GM19240 (cell line): Measurements from ENCODE around the gene NUP43.
"Not testable (repeated sequence)": the region's sequence is repeated elsewhere in the genome, so short reads cannot be mapped to it uniquely, and the experiment has no call there.

Source experiments
- DNase-seq: peaks from one replicate; pipeline ENCODE4 v3.0.0; 2011; ENCODE audit warnings: low spot score; ENCODE audit not compliant: insufficient read length

Gene NUP43

GRCh38 chr6:149749082-149749593, 2.8 kb upstream of the NUP43 start:
- not testable (repeated sequence) for DNase-seq

- DNase-seq = not testable (repeated sequence)
Measured at GRCh38 chr6:149745252-149745651, 1.1 kb downstream of the NUP43 start.

DNA sequence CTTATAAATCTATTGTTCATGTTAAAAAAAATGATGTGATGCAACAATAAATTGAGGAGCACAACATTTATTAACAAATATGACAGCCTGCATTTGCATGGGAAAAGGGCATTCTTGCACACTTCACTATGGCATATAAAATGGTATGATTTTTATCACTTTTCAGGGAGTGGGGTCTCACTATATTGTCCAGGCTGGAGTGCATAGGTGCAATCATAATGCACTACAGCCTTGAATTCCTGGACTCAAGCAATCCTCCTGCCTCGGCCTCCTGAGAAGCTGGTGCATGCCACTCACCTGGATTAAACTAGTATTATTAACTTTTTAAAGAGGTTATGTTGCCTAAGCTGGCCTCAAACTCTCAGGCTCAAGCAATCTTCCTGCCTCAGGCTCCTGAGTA, 11.4 kb downstream of the NUP43 start:
- no peak for DNase-seq

DNA sequence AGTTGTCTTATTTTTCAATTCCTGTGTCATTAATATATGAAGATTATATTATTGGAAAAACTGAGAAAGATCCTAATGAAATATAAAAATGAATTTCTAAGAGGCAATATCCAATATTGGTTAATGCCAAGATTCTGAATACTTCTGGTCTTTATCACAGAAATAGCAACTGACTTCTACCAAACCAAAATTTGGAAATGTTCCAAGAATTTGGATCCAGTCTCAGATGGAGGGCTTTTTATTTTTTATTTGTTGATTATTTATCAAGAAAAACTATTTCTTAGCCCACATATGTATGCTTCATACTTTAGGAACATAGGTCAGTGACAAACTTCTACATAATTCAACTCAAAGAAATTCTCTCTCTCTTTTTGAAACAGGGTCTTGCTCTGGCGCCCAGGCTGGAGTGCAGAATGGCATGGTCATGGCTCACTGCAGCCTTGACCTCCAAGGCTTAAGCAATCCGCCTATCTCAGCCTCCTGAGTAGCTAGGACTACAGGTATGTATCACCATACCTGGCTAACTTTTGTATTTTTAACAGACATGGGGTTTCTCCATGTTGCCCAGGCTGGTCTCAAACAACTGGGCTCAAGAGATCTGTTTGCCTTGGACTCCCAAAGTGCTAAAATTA, 13.1 kb downstream of the NUP43 start:
- no peak for DNase-seq

DNA sequence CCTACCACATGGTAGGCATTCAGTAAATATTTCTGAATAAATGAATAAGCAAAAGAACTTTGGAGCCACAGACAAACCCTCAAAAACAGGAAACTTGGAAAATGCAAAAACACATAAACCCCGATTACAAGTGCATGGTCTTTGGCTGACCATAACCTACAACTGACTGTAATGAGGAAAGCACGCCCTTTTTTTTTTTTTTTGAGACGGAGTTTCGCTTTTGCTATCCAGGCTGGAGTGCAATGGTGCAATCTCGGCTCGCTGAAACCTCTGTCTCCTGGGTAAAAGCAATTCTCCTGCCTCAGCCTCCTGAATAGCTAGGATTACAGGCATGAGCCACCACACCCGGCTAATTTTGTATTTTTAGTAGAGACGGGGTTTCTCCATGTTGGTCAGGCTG, 16.5 kb downstream of the NUP43 start:
- DNase-seq = no peak

GRCh38 chr6:149728499-149729234, 17.7 kb downstream of the NUP43 start:
- no peak for DNase-seq

DNA sequence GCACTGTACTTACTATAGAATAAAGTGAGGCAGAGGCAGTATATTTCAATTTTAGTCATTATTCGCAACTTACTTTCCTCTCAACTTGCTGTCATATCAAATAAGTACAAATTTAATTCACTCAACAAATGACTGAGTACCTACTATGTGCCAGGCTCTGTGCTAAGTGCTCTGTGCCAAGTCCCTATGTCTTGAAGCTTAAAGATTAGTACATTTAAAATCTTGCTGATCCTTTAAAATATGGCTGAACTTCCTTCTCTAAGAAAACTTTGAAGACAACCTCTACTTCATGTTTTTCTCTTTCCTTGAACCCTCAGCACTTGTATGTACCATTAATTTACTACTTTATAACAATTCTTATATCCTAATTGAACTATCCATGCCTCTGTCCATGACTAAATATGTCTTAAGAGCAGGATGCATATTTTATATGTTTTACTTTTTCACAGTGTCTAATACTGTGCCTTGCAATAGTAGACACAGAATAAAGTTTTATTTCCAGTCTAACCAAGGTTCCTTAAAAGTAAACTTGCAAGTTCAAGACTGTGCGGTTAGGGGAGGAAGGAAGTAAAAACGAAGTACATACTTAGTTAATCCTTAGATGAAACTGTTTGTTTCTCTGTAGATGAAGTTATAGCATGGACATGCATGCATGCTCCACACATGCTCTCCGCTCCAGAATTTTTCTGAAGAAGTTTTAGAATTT, 18.4 kb downstream of the NUP43 start:
- no peak for DNase-seq

DNA sequence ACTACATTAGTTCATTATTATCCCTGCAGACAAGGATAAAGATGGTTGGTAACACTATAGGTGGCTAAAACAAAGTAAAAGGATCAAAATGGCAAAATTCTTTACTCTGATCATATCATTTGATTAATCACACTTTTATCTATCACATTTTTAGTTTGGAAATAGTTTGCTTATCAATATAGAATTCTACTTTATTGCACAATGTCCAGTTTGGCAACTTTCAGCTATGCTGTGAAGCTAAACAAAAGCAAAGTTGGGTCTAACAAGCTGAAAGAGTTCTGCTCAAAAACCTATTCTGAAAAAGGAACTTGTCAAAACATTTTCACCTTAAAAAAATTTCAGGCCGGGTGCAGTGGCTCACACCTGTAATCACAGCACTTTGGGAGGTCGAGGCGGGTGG, 20.5 kb downstream of the NUP43 start:
- no peak for DNase-seq

- no peak for DNase-seq
Measured at GRCh38 chr6:149723771-149724417, 22.4 kb downstream of the NUP43 start.

DNA sequence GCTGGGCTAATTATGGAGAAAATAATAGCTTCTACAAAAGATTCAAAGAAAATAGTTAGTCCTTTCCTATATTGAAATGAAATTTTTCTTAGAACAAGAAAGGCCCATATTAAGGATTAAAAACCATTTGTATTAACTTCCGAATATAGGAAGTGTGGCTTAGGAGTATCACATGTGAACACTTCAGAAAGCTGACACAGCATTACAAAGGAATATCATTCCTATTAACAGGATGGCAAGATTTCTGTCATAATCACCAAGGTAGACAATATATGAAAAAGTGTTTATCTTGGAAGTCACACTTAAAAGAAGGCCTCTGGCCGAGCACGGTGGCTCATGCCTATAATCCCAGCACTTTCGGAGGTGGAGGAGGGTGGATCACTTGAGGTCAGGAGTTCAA, 23.1 kb downstream of the NUP43 start:
- DNase-seq = no peak

DNA sequence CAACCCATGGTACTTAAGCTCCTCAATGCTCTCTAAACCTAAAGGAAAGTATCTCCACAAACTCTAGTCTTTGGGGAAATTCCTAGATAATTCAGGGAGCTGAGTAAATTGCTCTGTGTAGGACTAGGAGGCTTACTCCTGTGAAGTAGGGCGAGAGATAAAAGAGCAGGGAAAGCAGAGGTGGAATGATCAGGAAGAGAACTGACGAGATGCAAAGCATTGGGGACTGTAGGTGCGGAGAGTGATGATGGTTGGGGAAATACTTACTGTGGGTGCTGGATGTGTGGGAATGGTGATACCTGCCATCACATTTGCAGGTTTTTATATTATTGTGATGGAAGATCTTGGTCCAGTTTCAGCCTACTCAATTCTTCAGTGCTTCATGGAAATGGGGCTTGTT, 26.8 kb downstream of the NUP43 start:
- DNase-seq = no peak

- DNase-seq = peak; percentile 71
Measured at GRCh38 chr6:149717588-149718458, 28.5 kb downstream of the NUP43 start, which contains the start of gene LATS1. LATS1 (minus strand) TSS chr6:149718101; CDS start chr6:149702126, 15,975 bp downstream.

DNA sequence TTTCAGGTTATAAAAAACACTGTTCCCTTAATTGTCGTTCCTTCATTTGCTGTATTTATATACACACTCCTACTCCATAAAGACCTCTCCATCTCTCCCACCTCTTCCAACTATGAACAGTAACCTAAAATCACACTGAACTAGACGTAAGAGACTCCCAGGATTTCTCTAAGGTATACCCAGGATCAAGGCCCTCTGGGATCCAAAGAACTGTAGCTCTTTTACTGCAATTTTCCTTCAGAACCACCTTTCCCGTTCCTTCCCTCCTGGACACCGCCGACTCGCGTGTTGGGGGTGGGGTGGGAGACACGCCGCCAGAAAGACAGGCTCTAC, 29.1 kb downstream of the NUP43 start:
- DNase-seq = no peak

GRCh38 chr6:149716181-149716963, 30.0 kb downstream of the NUP43 start:
- no peak for DNase-seq

GRCh38 chr6:149714442-149714841, 31.9 kb downstream of the NUP43 start:
- no peak for DNase-seq

DNA sequence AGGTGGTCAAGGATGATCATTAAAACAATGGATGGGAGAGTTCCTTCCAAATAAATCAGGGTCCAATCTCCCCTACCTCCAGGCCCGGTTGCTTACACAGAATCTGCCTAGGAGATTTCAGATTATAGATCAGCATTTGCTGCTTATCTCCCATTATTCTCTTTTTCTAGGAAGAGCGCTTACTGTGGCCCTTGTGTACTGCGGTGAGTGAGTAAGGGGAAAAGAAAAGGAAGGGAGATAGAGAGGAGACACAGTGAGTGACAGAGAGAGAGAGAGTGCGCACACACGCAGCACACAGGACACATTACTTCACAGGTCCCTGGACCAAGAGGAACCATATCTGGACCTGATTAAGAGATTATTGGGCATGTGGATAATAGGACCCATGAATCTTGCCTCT, 34.6 kb downstream of the NUP43 start:
- no peak for DNase-seq

DNA sequence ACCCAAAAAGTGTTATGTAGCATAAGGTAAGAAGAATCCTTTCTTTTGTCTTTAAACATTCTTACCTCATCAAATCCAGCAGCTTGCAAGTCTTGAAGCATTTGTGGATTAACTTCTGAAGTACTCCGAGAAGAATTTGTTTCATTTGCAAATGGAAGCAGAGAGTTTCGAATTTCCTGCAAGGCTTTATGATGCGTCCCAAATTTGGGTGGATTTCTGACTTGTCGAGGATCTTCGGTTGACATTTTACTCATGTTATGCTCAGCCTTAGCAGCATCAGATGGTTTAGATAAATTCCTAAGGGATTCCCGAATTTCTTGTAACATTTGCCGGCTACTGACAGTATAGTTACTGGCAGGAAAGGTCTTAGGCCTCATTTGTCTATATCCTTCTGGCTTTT, 44.6 kb downstream of the NUP43 start:
- DNase-seq = no peak

DNA sequence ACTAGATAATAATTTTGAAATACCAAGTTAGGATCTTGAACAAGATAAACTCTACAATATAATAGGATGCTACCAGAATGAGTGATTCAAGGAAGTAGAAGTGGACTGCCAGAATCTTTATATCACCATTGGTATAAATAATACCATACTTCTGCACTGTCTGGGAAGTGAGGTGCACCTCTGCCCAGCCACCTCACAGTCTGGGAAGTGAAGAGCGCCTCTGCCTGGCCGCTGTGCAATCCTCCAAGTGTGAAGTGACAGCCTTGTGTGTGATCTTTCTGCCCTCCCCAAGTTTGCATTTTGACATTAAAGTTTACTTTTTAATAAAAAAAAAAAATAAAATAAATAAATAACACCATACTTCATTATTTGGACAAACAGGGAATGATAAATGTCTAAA, 47.2 kb downstream of the NUP43 start:
- no peak for DNase-seq

- DNase-seq = no peak
Measured at GRCh38 chr6:149698175-149698574, 48.2 kb downstream of the NUP43 start.

- DNase-seq = no peak
Measured at GRCh38 chr6:149696901-149697300, 49.4 kb downstream of the NUP43 start.
